ENCODE results near the gene NFIC.
"Not testable (repeated sequence)": the region's sequence is repeated elsewhere in the genome, so short reads cannot be mapped to it uniquely, and the experiment has no call there.

Gene NFIC

DNA sequence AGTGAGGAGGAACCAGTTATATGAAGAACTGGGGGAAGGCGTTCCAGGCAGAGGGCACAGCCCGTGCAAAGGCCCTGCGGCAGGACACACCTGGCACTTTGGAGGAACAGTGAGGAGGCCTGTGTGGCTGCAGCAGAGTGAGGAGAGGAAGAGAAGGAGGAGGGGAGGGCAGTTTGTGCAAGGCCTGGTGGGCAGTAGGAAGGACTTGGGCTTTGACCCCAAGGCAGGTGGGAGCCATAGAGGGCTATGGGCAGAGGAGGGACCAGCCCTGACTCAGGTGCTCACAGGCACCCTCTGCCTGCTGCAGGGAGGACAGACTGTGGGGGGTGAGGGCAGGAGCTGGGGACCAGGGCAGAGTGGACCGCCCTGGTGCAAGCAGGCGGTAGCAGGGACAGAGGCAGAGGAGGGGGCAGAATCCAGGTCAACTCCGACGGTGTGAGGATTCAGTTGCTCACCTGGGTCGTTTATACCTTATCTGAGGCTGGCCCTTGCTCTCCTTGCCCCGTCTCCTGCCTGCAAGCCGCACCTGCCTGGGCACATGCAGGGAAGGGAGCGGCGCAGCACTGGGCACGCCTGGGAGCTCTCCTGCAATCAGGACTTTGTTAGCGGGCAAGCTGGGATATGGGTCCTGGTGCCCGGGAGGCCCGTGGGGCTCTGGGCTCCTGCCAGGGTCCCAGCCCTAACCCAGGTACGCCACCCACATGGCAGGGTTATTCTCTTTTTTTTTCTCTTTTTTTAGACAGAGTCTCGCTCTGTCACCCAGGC is 34.8 kb downstream of the NFIC start:
- DNase-seq = no peak

- no peak for DNase-seq
These were observed 36.5 kb downstream of the NFIC start for GRCh38 chr19:3402631-3403443.

- peak; percentile 87 for DNase-seq
These were observed 37.3 kb downstream of the NFIC start for GRCh38 chr19:3403489-3404323.

GRCh38 chr19:3404324-3405260 is 38.2 kb downstream of the NFIC start:
- peak; percentile 85 for DNase-seq

GRCh38 chr19:3405261-3405653 is 38.9 kb downstream of the NFIC start:
- no peak for DNase-seq

GRCh38 chr19:3406571-3407111 is 40.3 kb downstream of the NFIC start:
- DNase-seq = no peak

- DNase-seq = no peak
These were observed 41.5 kb downstream of the NFIC start for GRCh38 chr19:3407556-3408516.

DNA sequence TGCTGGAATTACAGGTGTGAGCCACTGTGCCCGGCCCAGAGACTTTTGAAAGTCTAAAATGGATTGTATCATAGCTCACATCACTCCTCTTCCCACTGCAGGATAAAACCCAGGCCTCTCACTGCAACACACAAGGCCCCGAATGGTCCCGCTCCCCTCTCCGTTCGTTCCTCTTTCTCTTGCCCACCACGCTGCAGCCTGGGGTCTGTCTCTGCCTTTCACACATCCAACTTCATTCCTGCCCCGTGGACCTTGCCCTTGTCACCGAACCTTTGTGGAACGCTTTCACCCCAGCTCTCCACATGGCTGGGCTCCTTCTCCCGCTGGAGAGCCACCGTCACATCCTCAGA is 42.6 kb downstream of the NFIC start:
- DNase-seq = no peak

DNA sequence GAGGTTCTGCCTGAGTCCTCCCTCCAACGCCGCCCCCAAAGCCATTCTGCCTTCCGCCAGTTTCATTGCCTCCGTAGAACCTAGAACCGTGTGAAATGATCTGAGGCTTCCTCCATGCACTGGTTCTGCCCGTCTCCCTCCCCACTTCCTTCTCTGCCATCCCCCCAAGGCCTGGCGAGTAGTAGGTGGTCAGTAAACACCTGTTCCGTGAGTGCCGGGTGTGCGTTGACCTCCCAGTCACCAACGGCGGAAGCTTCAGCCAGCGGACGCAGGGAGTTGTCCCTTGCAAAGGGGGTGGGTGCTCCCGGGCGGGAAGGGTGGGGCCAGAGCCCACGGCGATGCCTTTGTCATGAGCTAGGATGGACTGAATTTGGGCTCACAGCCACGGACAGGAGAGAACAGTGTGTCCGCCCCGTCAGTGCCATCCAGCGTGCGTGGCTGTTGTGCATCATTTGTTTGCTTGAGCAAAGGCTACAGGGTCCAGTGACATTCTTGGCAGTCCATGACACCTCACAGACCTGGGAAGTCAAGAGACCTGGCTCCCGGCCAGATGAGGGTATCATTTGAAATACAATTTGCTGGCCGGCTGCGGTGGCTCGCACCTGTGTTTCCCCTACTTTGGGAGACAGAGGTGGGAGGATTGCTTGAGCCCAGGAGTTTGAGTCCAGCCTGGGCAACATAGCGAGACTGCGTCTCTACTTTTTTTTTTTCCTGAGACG is 43.1 kb downstream of the NFIC start:
- DNase-seq = no peak

DNA sequence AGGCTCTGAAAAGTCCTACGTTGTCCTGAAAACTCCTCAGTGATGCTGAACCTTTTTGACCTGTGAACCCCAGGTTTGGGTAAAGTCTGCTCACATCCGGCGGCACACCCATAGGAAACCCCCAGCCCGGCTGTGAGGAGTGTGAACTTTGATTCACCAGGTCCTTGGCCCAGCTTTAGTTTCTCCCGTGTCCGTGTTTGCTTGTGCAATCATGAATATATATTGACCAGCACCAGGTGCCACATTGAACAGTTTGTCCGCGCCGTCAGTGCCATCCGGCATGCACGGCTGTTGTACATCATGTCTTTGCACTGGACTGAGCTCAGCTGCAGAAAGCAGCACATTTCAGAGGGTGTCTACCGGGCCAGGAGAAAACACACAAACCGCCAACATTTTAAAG is 45.3 kb downstream of the NFIC start:
- DNase-seq = no peak

GRCh38 chr19:3412066-3412465 is 45.7 kb downstream of the NFIC start:
- DNase-seq = no peak

GRCh38 chr19:3413796-3414327 is 47.5 kb downstream of the NFIC start:
- no peak for DNase-seq

DNA sequence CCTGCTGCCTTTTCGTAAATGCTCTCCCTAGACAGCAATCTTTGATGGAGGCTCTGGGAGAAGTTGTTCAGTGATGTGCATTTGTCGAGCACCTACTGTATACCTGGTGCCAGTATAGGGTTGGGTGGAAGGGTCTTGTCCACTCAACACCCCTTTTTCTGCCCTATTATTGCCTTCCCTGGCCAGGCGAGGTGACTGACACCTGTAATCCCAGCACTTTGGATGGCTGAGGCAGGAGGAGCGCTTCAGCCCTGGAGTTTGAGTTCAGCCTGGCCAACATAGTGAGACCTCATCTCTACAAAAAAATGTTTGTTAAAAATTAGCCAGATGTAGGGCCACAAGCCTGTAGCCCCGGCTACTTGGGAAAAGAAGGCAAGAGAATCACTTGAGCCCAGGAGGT is 49.3 kb downstream of the NFIC start:
- no peak for DNase-seq

DNA sequence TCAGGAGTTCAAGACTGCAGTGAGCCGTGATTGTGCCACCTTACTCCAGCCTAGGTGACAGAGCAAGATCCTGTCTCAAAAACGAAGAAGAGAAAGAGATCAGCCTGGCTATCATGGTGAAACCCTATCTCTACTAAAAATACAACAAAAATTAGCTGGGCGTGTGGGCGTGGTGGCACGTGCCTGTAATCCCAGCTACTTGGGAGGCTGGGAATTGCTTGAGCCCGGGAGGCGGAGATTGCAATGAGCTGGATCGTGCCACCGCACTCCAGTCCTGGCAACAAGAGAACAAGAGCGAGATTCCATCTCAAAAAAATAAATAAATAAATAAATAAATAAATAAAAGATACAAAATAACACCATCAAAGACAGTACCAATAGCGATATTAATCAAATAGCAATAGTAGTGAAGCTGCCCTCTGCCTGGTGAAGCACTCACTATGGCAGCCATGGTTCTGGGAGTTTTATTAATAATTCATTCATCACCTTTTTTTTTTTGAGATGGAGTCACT is 53.9 kb downstream of the NFIC start:
- DNase-seq = no peak

DNA sequence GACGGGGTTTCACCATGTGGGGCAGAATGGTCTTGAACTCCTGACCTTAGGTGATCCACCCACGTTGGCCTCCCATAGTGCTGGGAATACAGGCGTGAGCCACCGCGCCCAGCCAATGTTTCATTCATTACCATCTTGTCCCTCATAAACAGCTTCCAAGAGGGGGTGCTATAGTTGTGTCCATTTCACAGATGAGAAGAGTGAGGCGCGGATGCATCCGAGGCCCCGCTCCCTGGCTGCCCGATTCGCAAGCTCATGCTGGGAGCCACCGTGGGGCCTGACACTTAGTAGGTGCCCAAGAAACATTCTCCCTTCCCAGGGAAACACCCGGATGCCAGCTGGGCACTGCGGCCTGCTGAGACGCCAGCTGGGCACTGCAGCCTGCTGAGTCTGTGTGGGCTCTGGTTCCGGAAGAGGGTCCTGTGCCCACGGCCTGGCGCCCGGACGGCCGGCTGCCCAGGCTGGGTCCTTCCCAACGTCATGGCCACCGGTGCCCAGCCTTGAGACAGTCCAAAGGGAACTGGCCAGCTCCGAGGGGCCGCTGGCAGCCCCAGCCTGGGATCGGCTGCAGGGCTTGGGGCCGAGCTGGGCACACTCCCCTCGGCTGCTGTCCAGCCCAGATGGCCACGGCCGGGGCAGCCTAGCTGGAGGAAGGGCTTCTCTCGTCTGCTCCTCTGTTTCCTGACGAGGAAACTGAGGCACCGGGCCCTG is 54.7 kb downstream of the NFIC start:
- DNase-seq = no peak

DNA sequence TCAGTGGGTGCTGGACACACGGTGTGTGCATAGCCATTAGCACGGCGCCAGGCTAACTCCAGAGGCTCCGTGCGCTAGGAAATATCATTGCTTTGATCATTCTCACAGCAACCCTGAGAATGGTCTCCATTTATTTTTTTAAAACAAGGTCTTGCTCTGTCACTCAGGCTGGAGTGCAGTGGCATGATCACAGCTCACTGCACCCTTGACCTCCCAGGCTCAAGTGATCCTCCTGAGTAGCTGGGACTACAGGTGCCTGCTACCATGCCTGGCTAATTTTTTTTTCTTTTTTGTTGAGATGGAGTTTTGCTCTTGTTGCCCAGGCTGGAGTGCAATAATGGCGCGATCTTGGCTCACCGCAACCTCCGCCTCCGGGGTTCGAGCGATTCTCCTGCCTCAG is 55.3 kb downstream of the NFIC start:
- DNase-seq = not testable (repeated sequence)

DNA sequence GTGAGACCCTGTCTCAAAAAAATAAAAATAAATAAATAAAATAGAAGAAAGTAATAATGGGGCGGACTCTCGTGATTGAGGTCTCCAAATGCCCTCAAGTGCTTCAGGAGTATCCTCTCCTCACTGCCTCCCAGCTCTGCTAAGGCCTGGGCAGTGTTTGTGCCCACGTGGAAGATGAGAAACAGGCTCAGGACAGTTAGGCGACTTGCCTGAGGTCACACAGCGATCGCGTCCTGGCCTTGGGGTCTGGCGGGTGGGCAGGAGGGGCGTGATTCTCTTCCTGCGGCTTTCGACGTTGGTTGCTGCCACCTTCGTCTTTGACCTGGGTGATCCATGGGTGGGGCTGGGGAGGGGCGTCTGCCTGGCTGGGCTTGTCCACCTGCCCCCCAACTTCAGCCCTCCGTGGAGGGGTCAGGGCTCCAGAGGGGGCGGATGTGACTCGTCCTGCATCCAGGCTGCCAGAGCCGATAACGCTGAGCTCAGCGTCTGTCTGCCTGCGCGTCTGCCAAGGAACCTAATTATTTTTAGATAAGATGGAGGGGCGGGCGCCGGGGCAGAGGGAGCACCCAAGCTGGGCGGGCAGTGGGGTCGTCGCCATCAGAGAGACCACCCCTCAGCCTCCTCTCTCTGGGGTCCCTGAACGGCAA is 56.9 kb downstream of the NFIC start:
- DNase-seq = no peak

- no peak for DNase-seq
These were observed 60.0 kb downstream of the NFIC start for GRCh38 chr19:3426433-3426832.

DNA sequence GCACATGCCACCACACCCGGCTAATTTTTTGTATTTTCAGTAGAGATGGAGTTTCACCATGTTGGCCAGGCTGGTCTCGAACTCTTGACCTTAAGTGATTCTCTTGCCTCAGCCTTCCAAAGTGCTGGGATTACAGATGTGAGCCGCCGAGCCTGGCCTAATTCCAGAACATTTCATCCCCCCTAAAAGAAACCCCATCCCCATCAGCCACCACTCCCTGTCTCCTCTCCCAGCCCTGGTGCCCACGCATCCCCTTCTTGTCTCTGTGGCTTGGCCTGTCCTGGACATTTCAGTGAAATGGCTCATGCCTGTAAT is 63.9 kb downstream of the NFIC start:
- not testable (repeated sequence) for DNase-seq
